NCI-H1048 (cell line): ENCODE results near the gene TXNIP.

Experiments
- DNase-seq: peaks from one replicate; lab custom pipeline; 2025; lab: John Stamatoyannopoulos, UW

TXNIP gene

DNA sequence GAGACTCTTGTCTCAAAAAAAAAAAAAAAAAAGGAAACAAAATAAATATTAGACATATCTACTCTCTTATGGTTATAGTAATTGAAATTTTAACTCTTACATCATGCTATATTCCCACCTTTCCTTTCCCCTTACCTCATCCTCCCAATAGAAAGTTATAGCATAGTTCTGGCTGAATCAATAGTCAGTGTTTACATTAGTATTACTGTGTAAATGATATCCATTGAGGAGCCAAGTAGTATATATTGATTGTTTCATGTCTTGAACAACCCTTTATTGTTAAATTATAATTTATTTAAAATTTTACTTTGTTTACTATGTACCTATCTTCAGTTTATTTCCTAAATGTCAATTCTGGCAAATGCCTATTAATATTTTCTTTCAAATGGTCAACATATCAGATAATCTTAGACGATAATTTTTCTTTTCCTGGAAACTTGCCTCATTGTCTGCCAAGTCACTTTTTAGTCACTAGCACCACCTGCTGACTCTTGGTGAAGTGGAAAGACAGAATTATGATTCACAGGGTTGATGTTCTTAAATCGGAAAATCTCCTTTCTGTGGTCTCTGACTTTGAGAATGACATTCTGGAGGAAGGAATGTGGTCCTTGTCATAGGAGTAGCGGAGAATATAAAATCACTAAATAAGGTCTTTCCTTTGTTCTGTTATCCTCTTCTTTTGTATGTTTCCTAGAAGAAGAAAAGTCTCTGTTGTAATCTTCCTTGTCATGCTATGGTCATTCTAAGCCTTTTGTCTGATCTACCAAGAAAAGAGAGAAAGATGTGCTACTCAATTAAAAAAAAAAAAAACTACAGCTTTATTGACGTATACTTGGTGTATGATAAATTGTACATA lies 16.6 kb upstream of the TXNIP start:
- peak; percentile 34 for DNase-seq

- no peak for DNase-seq
Measured at GRCh38 chr1:146010126-146010738, 13.9 kb upstream of the TXNIP start.

DNA sequence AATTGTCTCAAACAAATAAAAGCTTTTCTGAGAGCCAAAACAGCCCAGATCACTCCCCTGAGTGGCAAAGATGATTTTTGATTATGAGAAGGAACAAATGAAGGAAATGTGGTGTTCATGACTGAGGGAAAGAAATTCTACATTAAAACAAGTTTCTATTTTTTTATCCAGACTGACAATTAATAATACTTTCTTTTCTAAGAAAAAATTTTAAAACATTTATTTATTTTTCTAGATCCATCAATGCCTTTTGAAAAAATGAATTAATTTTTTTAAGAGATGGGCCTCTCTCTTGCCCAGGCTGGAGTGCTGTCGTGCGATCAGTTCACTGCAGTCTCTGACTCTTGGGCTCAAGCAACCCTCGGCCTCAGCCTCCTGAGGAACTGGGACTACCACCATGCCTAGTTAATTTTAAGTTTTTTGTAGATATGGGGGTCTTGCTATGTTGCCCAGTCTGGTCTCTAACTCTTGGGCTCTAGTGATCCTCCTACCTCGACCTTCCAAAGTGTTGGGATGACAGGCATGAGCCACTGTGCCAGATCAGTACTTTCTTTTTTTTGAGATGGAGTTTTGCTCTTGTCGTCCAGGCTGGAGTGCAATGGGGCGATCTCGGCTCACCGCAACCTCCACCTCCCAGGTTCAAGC lies 11.2 kb upstream of the TXNIP start:
- no peak for DNase-seq

DNA sequence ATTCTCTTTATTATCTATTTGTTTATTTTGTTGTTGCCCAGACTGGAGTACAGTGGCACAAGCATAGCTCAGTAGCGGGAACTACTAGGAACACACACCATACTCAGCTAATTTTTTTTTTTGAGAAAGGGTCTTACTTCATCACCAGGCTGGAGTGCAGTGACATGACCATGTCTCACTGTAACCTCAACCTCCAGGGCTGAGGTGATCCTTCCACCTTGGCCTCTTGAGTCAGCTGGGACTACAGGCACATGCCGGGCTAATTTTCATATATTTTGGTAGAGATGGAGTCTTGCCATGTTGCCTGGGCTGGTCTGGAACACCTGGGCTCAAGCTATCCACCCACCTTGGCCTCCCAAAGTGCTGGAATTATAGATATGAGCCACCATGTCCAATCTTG lies 5.3 kb upstream of the TXNIP start:
- no peak for DNase-seq

DNA sequence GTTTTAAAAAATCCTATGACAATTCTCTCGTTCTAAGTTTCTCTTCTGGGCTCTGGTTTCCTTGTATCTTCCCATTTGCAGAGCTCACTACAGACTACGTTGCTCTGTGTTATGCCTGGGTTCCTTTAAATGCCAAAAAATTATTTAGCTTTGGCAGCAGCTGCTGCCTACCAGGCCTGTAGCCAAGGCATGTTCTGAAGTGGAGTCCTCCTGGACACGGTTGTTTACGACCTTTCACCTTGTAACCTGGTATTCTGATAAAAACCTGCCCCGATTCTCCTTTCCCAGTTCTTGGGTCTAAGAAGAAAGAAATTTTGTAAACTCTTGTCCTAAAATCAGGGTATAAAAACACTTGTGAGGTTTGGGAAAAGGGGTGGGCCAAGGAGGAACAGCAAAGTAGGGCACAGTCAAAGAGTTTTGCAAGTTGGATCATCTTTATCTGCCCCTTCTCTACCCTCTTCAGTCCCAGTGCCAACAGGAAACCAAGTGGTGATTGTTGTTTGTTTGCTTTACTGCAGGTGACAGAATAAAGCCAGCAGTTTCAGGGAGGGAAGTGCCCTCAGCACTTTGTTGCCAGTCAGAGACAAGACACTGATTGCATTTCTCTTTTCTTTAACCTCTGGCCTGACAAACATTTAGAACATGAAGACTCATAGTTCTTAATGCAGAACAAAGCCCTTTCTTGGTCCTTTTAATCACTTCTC lies 3.1 kb upstream of the TXNIP start:
- no peak for DNase-seq

DNA sequence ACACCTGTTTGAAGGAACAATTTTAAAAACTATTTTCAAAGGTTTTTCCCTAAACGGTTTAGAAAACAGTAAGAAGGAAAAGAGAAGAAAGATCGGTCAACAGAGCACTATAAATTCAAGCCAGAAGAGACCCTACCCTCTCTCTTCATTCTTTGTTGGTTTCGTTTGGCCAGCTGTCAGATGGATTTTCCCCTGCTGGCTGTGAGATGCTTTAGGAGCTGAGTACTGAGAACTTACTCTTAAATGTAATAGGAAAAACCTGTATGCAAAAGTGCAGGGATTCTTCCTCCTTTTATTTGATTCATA lies 1.3 kb upstream of the TXNIP start:
- no peak for DNase-seq

GRCh38 chr1:145997016-145997717 lies 788 bp upstream of the TXNIP start:
- DNase-seq, result no peak

DNA sequence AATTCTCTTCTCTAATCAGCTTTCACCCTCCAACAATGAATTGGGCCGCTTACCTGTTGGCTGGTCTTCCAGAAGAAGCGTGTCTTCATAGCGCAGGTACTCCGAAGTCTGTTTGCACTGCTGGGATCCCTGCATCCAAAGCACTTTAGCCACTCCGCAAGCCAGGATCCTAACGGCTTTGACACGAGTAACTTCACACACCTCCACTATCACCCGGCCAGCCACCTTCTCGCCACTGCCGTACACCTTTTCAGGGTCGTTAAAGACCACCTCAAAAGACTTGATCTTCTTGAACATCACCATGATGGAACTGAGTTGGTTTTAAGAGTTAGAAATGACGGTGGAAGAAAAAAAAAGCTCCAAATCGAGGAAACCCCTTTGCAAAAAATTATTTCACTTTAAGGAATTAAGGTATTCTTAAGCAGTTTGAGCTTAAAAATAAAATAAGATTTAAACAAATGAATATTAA lies 381 bp downstream of the TXNIP start:
- DNase-seq, result no peak

GRCh38 chr1:145995148-145995881 lies 1.1 kb downstream of the TXNIP start:
- DNase-seq, result no peak

DNA sequence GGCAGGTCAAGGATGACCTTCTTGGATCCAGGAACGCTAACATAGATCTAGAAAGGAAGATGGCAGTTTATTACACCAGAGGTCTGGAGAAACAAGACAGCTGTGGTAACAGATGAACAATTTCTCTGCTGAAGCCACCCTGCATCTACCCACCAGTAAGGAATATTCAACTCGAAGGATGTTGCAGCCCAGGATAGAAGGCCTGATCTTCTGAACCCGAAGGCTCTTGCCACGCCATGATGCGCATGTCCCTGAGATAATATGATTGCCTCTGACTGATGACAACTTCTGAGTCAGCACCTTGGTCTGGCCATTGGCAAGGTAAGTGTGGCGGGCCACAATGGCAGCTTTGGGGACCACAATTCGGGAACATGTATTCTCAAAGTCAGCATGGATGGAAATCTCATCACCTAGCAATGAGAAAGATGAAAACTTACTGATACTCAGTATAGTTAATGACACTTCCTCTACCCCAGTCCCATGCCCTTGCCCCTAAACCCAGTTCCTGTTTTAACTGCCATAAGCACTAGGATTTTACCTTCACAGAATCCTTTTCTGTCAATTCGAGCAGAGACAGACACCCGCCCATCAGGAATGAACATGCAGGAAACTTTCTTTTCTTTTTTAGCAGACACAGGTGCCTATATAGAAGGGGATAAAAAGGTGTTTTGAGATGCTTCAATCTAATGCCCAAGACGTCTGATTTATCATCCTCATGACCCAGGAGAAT lies 1.8 kb downstream of the TXNIP start:
- DNase-seq, result no peak

GRCh38 chr1:145993618-145994390 lies 2.6 kb downstream of the TXNIP start:
- DNase-seq, result no peak

DNA sequence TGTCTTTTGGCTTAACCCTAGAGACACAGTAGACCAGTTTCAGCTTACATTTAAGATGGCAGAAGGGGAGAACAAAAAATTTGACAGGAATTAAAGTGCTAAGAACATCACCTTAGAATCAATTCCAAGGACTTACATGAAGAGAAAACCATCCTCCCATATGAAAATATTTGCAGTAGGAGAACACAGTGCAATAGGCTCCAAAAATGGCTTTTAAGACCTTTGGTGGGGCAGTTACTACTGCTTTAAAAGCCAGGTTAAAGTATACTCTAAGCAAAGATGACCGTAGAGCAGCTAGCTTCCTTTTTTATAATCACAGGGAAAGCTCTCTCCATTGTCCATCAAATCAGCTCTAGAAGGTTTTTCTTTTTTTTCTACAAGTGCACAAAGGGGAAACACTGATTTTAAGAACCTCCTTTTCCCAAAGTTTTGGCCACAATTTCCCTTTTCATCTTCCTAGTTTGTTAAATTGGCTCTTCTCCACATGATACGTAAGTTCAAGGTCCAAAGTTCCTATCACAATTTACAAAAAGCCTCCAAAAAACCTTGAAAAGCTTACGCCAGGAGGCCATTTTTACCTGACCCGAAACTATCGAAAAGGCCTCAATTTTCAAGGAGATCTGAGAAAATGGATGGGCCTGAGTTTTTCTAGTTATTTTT lies 3.3 kb downstream of the TXNIP start:
- no peak for DNase-seq

GRCh38 chr1:145992502-145992936 lies 3.9 kb downstream of the TXNIP start:
- DNase-seq, result no peak

- DNase-seq, result no peak
Measured at GRCh38 chr1:145991735-145992412, 4.5 kb downstream of the TXNIP start.

DNA sequence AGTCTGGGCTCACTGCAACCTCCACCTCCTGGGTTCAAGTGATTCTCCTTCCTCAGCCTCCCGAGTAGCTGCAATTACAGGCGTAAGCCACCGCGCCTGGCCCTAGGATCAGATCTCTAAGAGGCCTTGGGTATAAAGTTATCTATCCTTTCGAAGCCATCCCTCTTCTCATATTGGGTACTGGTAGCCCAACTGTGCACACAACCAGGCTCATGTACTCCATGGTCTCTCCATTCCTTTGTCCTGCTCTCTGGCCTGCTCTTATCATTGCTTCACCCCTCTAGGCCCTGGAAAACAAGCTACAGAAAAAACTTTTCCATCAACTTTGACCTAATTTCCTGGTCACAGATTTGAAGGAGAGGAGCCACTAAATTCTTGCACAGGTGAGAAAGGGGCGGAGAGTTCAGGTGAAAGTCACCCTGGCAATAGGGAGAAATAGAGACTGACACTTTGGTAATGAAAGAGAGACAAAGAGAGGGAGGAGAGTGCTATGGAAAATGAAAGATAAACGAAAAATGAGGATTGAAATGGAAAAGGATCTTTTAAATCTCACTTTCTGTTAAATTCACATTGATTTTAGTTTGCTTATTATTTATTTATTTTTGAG lies 6.0 kb downstream of the TXNIP start:
- DNase-seq, result no peak

GRCh38 chr1:145988773-145989172 lies 7.6 kb downstream of the TXNIP start:
- DNase-seq, result no peak

GRCh38 chr1:145987926-145988325 lies 8.5 kb downstream of the TXNIP start:
- DNase-seq, result no peak

DNA sequence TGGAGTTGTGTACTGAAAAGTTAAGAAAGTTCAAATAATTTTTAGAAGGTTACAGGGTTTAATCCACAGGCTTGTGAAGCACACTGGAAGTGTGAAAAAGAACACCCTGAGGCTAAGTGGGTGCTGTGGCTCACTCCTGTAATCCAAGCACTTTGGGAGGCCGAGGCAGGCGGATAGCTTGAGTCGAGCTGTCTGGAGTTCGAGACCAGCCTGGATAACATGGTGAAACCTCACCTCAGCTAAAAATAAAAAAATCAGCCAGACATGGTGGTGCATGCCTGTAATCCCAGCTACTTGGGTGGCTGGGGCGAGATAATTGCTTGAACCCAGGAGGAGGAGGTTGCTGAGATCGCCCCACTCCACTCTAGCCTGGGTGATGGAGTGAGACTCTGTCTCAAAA lies 9.8 kb downstream of the TXNIP start:
- DNase-seq, result no peak
